ENCODE measurements around the gene B3GAT1. TPM values are rescaled to one million over a fixed set of nuclear protein-coding genes. Genes with fewer than 3 reads are reported as not detected.

B3GAT1 gene
- total and polyA plus RNA-seq, 2 donors (not counting 1 experiment from before 2014, with no cell fraction given), result 0.06 TPM; not detected in 1

GRCh38 chr11:134452026-134452837, 40.2 kb upstream of the B3GAT1 start:
- CTCF ChIA-PET, result no interaction called here
- H3K9me3 Mint-ChIP-seq (ENCODE audit: insufficient read depth), result no peaks in the 10 kb centered on the region

More at GRCh38 chr11:134452026-134452837, 40.2 kb upstream of the B3GAT1 start:
- no peak for DNase-seq
- ATAC-seq (ENCODE audit: low read depth), result no peak
- no peak for TF ChIP-seq CTCF (IDR thresholded peaks at IDR 0.05)
- TF ChIP-seq EZH2 (IDR thresholded peaks at IDR 0.05; ENCODE audit: borderline replicate concordance, insufficient read depth, low read depth, low read length, poor library complexity, severe bottlenecking), result no peak
- no peaks in the 10 kb centered on the region for H3K36me3 ChIP-seq (replicated peaks in 1 of 2; ENCODE audit: control extremely low read depth in 1 of 2, control insufficient read depth in 1 of 2, extremely low read depth in 1 of 2, insufficient read depth in 2 of 2, low read length in 1 of 2)
- no peaks in the 10 kb centered on the region for H3K79me2 ChIP-seq (ENCODE audit: control insufficient read depth, insufficient read depth, low read length)
- peaks cover 0 to 27% (median 0%) of the 10 kb centered on the region in 3 donors for H3K9me3 ChIP-seq (ENCODE audit: control extremely low read depth in 1 of 3, control insufficient read depth in 2 of 3, insufficient read depth in 1 of 3, low read length in 2 of 3)
- H3K27ac ChIP-seq (ENCODE audit: low read length in 2 of 2), result no peak overlapping the region
- no peak overlapping the region for H3K4me3 ChIP-seq (ENCODE audit: control extremely low read depth in 1 of 5, extremely low read depth in 1 of 5, insufficient read depth in 1 of 5, low read depth in 2 of 5, low read length in 4 of 5)
- H3K4me1 Mint-ChIP-seq, result no peaks in the 10 kb centered on the region
- no peaks in the 10 kb centered on the region for H3K4me1 ChIP-seq (ENCODE audit: control insufficient read depth in 2 of 2, insufficient read depth in 2 of 2, low read length in 2 of 2)
- POLR2A ChIA-PET, result no interaction called here
- H3K4me3 Mint-ChIP-seq, result no peak overlapping the region
- H3K4me2 ChIP-seq (replicated peaks; ENCODE audit: low read depth, low read length, poor library complexity, severe bottlenecking), result no peak overlapping the region
- H4K20me1 ChIP-seq (ENCODE audit: control insufficient read depth, insufficient read depth, low read length, poor library complexity, severe bottlenecking), result no peaks in the 10 kb centered on the region
- H3K27ac Mint-ChIP-seq, result no peak overlapping the region
- H3K27me3 ChIP-seq (replicated peaks in 1 of 4; ENCODE audit: control extremely low read depth in 1 of 4, control insufficient read depth in 3 of 4, insufficient read depth in 4 of 4, low read length in 3 of 4), result no peaks in the 10 kb centered on the region
- intact Hi-C loops (cut with micrococcal nuclease), result no loop called here
- no peak overlapping the region for H3K9ac ChIP-seq (ENCODE audit: low read length)
- peaks cover 3% of the 10 kb centered on the region for H3K27me3 Mint-ChIP-seq
- WGBS (ENCODE audit: insufficient coverage), result 79% methylated on average over 10 of the region's 14 CpGs
- no peak overlapping the region for H2AFZ ChIP-seq (ENCODE audit: insufficient read depth, low read depth, low read length, poor library complexity, severe bottlenecking)

All from B cell (primary cell).